ENCODE results near the gene VPS37B.
"Not testable (repeated sequence)": the region's sequence is repeated elsewhere in the genome, so short reads cannot be mapped to it uniquely, and the experiment has no call there.

DNA sequence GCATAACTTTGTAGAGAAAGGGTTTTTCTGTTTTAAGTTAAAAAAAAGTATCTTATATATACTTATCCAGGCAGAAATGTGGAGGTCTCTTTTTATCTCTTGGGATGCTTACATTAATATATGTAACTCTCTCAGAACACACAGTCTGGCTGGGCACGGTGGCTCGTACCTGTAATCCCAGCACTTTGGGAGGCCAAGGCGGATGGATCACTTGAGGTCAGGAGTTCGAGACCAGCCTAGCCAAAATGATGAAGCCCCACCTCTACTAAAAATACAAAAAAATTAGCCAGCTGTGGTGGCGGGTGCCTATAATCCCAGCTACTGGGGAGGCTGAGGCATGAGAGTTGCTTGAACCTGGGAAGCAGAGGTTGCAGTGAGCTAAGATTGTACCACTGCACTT lies 19.6 kb downstream of the VPS37B start:
- TF ChIP-seq, protein P1, sequence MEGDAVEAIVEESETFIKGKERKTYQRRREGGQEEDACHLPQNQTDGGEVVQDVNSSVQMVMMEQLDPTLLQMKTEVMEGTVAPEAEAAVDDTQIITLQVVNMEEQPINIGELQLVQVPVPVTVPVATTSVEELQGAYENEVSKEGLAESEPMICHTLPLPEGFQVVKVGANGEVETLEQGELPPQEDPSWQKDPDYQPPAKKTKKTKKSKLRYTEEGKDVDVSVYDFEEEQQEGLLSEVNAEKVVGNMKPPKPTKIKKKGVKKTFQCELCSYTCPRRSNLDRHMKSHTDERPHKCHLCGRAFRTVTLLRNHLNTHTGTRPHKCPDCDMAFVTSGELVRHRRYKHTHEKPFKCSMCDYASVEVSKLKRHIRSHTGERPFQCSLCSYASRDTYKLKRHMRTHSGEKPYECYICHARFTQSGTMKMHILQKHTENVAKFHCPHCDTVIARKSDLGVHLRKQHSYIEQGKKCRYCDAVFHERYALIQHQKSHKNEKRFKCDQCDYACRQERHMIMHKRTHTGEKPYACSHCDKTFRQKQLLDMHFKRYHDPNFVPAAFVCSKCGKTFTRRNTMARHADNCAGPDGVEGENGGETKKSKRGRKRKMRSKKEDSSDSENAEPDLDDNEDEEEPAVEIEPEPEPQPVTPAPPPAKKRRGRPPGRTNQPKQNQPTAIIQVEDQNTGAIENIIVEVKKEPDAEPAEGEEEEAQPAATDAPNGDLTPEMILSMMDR (IDR thresholded peaks at IDR 0.05), result not testable (repeated sequence)
- not testable (repeated sequence) for TF ChIP-seq POLR2A (IDR thresholded peaks at IDR 0.05)

Measured in transverse colon (tissue), 3 donors.